GM10248 (cell line): Measurements from ENCODE around the gene AUP1.
A peak's percentile ranks its signal among the peaks of the same experiment; 100 is the strongest.

ENCODE experiments used
- CTCF ChIA-PET: fragments of 300-600 bp; sonication (Branson Sonifier 250); formaldehyde crosslinking; extraction: SDS; loops from one replicate; lab custom pipeline; 2021; ENCODE audit warnings: antibody characterized with exemption; lab: Yijun Ruan, JAX
- POLR2A ChIA-PET: fragments of 350-650 bp; sonication (Branson Sonifier 250); formaldehyde crosslinking; extraction: SDS; loops from one replicate; lab custom pipeline; 2020; ENCODE audit warnings: antibody characterized with exemption; lab: Yijun Ruan, JAX
- DNase-seq: peaks from one replicate; pipeline ENCODE4 v3.0.0; 2012; ENCODE audit errors: extremely low spot score
- CTCF ChIP-seq: IDR thresholded peaks from 2 replicates; pipeline ENCODE4 v1.5.1; 2012; ENCODE audit warnings: mild to moderate bottlenecking, low read depth; ENCODE audit errors: extremely low read depth, missing control alignments, control extremely low read depth

Gene AUP1

GRCh38 chr2:74512744-74513604 is 16.5 kb downstream of the AUP1 start:
- CTCF ChIA-PET, result interaction anchor here (1.1 to 3.9 kb wide), 2 partner anchors 16 to 30 kb away, joined by 3 to 10 read pairs; partner anchors contain the start of genes CCDC142 and TTC31
- POLR2A ChIA-PET, result no interaction called here

GRCh38 chr2:74511104-74511989 is 18.2 kb downstream of the AUP1 start:
- DNase-seq, result no peak
- POLR2A ChIA-PET, result no interaction called here
- CTCF ChIA-PET, result interaction anchor here (3.9 kb wide), 1 partner anchor 28 kb away, joined by 10 read pairs; the partner anchor contains the start of genes CCDC142 and TTC31
- no peak for TF ChIP-seq CTCF

More at GRCh38 chr2:74512744-74513604, 16.5 kb downstream of the AUP1 start:
- no peak for DNase-seq
- no peak for TF ChIP-seq CTCF

GRCh38 chr2:74510272-74510671 is 19.2 kb downstream of the AUP1 start:
- DNase-seq, result no peak
- no peak for TF ChIP-seq CTCF
- ChIA-PET CTCF (interaction anchor here (0.7 to 2.4 kb wide), 8 partner anchors 9 to 78 kb away, joined by 3 to 21 read pairs (median 6); partner anchors contain the start of genes AUP1, CCDC142, HTRA2 and MRPL53), POLR2A (interaction anchor here (0.5 to 0.6 kb wide), 2 partner anchors 351 to 573 kb away, joined by 3 to 6 read pairs; no protein-coding TSS in a partner anchor)

GRCh38 chr2:74507926-74508520 is 21.5 kb downstream of the AUP1 start:
- ChIA-PET POLR2A (interaction anchor here (1.3 kb wide), 1 partner anchor 21 kb away, joined by 5 read pairs; the partner anchor contains the start of genes AUP1 and HTRA2), CTCF (interaction anchor here (1.1 to 2.4 kb wide), 7 partner anchors 22 to 81 kb away, joined by 3 to 21 read pairs (median 7); partner anchors contain the start of genes AUP1, CCDC142, HTRA2 and TTC31)
- DNase-seq, result peak; percentile 45

More at GRCh38 chr2:74507926-74508520, 21.5 kb downstream of the AUP1 start:
- no peak for TF ChIP-seq CTCF
